Measurements from ENCODE around the gene NDC80.
A peak's percentile ranks its signal among the peaks of the same experiment; 100 is the strongest.
"Not testable (repeated sequence)": the region's sequence is repeated elsewhere in the genome, so short reads cannot be mapped to it uniquely, and the experiment has no call there.

The NDC80 gene

DNA sequence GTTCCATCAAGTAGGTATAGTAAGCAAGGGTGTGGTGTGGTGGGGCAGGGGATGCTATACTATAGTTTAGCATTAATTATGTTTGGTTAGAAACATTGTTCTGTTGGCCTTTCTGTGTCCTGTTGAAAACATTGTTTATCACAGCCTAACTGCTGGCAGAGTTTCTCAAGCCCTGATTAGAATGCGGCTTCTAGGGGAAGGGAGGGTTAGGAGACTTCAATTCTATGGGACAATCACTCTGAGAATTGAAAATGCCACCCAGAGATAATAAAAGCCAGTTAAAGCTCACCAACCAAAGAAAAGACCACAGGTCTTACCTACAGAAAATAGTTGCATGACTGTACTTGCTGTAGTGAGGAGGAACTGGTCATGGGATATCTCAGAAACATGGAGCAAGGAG lies 64.2 kb downstream of the NDC80 start:
- DNase-seq (ENCODE audit: low spot score in 2 of 2), result no peak
- no peak for ATAC-seq
- Mint-ChIP-seq H3K4me3 (peak overlapping the region; percentile 68), H3K27ac (peak overlapping the region; percentile 92), H3K36me3 (no peaks in the 10 kb centered on the region), H3K9me3 (peaks cover 3% of the 10 kb centered on the region), H3K4me1 (peaks cover 57% of the 10 kb centered on the region)

DNA sequence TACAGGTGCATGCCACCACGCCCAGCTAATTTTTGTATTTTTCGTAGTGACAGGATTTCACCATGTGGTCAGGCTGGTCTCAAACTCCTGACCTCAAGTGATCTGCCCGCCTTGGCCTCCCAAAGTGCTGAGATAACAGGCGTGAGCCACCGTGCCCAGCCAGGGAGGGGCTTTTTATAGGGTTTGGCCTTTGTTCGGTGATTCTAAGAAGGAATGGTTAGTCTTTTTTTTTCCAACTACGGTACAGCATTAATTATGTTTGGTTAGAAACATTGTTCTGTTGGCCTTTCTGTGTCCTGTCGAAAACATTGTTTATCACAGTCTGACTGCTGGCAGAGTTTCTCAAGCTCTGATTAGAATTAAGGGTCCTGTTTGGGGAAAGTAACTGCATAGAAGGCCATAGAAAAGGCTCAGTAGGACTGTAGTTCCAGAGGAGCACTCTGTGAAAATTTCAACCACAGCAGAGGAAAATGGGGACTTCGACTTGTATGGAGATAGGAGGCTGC lies 64.8 kb downstream of the NDC80 start:
- DNase-seq (ENCODE audit: low spot score in 2 of 2), result peak in 1 of 2 donors; percentile 48
- peak overlapping the region; percentile 92 for H3K27ac Mint-ChIP-seq
- ATAC-seq, result peak; percentile 19

DNA sequence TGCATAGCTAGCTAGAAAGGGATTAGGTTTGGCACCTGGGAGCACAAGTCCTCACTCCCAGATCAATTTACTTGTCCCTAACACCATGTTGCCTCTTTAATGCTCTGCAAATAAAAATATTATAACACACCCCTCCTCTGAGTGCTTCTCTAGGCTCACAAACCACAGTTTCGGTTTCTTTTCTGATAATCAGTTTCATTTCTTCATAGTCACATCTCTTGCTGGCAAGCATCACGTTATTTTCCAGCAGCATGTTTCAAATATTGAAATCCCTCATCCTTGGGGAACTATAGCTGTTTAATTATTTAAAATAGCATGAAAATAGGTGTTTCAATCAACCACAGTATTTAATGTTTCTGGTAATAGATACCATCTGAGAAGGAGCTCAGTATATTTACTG lies 70.3 kb downstream of the NDC80 start:
- peak overlapping the region; percentile 55 for H3K27ac Mint-ChIP-seq
- H3K4me1 Mint-ChIP-seq, result peaks cover 45% of the 10 kb centered on the region
- H3K9me3 Mint-ChIP-seq, result no peaks in the 10 kb centered on the region

More for the DNA sequence above, 64.8 kb downstream of the NDC80 start:
- Mint-ChIP-seq H3K4me1 (peaks cover 63% of the 10 kb centered on the region), H3K36me3 (no peaks in the 10 kb centered on the region), H3K9me3 (peaks cover under 1% of the 10 kb centered on the region), H3K4me3 (peak overlapping the region; percentile 68)

DNA sequence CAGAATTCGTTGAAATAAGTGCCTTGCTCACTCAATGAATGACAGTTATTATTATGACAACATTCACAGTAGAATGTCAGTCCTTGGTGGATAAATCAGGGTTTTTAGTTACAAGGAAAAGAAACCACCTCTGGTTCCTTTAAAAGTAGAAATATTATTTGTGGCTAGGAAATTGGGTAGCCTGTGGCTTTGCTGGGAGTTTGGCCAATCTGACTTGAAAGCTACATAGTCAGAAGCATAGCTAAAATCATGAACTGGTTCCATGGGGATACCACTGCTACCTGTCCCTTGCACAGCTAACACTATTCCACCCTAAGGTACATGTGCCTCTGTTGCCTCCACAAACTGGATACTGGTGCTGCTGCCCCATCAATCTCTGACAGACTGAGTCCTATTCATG lies 71.4 kb downstream of the NDC80 start:
- H3K36me3 Mint-ChIP-seq, result no peaks in the 10 kb centered on the region
- no peak for ATAC-seq
- no peak overlapping the region for H3K4me3 Mint-ChIP-seq
- DNase-seq (ENCODE audit: low spot score in 2 of 2), result no peak
- no peaks in the 10 kb centered on the region for H3K9me3 Mint-ChIP-seq
- no peak overlapping the region for H3K27ac Mint-ChIP-seq
- peaks cover 35% of the 10 kb centered on the region for H3K4me1 Mint-ChIP-seq

More for the DNA sequence above, 70.3 kb downstream of the NDC80 start:
- DNase-seq (ENCODE audit: low spot score in 2 of 2) (peak in 1 of 2 donors; percentile 46), ATAC-seq (peak; percentile 74)
- no peaks in the 10 kb centered on the region for H3K36me3 Mint-ChIP-seq
- H3K4me3 Mint-ChIP-seq, result peak overlapping the region; percentile 47

DNA sequence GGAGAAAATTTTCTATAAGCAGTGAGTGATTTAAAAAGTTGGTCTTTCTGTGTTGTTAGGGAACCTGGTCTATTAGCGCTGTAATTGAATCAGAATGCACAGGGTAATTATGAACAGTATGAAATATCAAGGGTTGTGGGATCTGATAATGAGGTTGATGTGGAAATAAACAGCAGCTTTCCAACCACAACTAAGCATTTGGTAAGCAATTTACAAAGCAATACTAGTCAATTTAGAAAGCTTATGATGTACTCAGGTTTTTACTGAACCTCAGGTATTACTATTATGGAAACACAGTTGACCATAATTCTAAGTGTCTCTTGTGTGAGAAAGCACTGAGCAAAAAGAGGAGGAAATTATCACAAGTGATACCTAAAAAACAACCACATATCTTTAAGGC lies 73.2 kb downstream of the NDC80 start:
- no peak overlapping the region for H3K4me3 Mint-ChIP-seq
- H3K36me3 Mint-ChIP-seq, result no peaks in the 10 kb centered on the region
- no peaks in the 10 kb centered on the region for H3K9me3 Mint-ChIP-seq
- peak; percentile 89 for ATAC-seq
- no peak overlapping the region for H3K27ac Mint-ChIP-seq
- H3K4me1 Mint-ChIP-seq, result peaks cover 22% of the 10 kb centered on the region
- DNase-seq (ENCODE audit: low spot score in 2 of 2), result peak in 1 of 2 donors; percentile 23

DNA sequence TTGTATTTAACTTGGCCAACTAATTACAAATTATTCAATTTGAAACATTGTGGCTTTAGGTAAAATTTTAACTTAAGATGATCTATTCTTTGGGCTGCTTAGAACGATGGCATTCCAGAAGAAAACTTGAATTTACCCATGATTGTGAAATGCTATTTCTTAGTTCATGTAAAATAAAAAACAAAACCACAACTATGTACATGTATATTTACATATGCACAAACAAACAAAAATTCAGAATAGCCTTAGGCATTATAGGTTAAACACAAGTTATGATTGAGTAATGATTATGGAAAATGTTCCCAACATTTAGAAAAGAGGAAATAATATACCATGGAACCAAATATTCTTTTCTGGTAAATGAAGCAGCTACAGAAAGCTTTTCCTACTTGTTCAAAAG lies 80.6 kb downstream of the NDC80 start:
- Mint-ChIP-seq H3K4me3 (no peak overlapping the region), H3K36me3 (peaks cover 13% of the 10 kb centered on the region), H3K27ac (no peak overlapping the region), H3K9me3 (no peaks in the 10 kb centered on the region), H3K4me1 (peaks cover 7% of the 10 kb centered on the region)
- ATAC-seq, result no peak
- no peak for DNase-seq (ENCODE audit: low spot score in 2 of 2)

DNA sequence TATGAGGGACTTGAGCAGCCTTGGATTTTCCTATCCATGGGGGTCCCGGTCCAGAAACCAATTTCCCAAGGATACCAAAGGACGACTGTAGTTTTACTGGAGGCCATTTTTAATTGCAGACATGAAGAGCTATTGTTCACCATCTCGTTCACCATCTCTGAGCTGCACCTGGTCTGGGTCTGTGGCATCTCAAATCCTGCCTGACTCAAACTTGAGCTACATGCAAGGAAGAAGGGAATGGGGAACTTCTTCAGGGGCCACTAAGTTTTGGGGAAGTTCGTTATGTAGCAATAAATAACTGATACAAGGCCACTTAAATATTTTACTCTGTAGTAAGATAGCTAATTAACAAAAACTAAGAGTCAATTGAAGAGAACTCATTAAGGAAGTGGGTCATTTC lies 82.1 kb downstream of the NDC80 start:
- ATAC-seq (no peak), DNase-seq (ENCODE audit: low spot score in 2 of 2) (no peak)
- Mint-ChIP-seq H3K36me3 (peaks cover 23% of the 10 kb centered on the region), H3K27ac (no peak overlapping the region), H3K9me3 (no peaks in the 10 kb centered on the region), H3K4me3 (no peak overlapping the region), H3K4me1 (peaks cover 14% of the 10 kb centered on the region)

DNA sequence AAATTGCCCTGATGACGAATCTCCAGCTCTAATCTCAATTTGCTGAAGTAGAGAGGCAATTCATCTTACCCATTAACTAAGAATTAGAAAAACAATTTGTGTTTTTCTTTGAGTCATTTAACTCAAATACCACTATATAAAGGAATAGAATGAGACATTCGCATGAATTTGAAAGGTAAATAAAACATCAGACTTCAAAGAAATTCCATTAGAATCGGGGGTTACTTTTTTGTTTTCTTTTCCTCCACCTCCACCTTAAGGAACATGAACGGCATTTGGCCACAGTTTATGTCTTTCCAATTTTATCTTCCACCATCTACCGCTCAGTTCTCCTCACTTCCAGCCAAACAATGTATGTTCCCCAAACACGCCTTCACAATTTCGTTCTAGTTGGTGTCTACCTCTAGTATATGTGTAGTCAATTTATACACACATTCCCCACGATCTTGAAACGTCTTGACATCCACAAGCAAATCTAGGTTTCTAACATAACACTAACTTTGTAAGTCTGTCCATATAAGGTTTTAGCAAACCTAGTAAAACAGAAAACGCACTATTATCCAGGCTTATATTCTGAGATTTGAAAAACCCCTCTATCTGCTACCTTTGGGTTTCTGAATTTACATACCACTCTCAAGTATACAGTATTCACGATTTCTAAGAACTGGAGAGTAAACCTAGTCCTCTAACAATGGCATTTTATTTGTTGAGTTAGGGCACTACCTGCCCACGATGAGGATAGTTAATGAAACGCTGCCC lies 83.0 kb downstream of the NDC80 start:
- Mint-ChIP-seq H3K9me3 (no peaks in the 10 kb centered on the region), H3K4me1 (peaks cover 19% of the 10 kb centered on the region), H3K4me3 (peak overlapping the region; percentile 87), H3K27ac (peak overlapping the region; percentile 94), H3K36me3 (peaks cover 32% of the 10 kb centered on the region)
- ATAC-seq, result no peak
- no peak for DNase-seq (ENCODE audit: low spot score in 2 of 2)

DNA sequence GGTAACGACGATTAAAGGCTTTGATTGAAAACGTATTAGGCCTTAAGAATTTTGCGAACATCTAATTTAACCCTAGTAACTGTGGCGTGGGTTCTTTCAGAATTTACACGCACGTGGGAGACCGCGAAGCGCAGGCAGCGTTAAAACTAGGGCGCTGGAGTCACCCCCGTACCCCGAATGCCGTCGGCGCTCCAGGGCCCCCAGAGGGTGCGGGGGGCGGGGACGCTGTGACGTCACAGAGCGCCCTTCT lies 83.5 kb downstream of the NDC80 start:
- Mint-ChIP-seq H3K36me3 (peaks cover 37% of the 10 kb centered on the region), H3K9me3 (no peaks in the 10 kb centered on the region), H3K4me1 (peaks cover 22% of the 10 kb centered on the region), H3K4me3 (peak overlapping the region; percentile 87), H3K27ac (peak overlapping the region; percentile 94)
- DNase-seq (ENCODE audit: low spot score in 2 of 2) (no peak), ATAC-seq (peak; percentile 56)

DNA sequence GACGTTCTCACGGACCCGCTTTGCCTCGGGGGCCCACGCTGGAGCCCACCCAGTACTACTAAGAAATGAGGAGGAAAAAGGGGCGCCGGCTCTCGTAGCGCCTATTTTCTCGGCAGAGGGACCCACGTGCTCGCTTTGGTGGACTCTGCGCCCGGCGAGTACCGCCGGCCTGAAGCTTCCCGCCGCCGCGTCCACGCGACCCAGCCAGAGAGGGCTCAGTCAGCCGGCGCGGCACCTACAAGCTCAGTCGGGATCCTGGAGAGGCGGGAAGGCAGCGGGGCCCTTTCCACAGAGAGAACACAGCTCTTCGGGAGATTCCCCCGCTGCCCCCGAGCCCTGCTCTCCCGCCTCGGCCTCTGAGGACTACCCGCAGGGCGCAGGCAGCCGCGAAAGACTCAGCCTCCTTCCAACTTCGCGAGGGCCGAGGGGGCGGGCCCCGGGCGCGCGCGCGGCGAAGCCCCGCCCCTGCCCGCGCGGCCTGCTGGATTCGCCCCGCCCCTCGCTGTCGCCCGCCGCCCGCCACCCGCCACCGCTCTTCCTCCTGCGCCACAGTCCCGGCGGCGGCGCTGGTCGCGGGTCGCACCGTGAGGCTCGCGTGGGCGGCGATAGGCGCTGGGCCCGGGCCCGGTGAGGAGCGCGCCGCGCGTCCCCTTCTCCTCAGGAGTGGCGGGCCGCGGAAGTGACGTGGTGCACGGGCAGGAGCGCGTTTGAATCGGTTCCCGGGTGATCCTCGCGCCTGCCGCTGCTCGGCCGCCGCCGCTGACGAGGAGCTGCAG lies 84.0 kb downstream of the NDC80 start, which contains the start of gene SMCHD1:
SMCHD1 (plus strand) TSS at position 549 of the 776 bp plus-strand sequence. CDS start 350 bp downstream, outside the sequence.
- Mint-ChIP-seq H3K27ac (peak within 1 kb of the TSS; percentile 94), H3K4me1 (peaks cover 22% of the 10 kb centered on the region), H3K36me3 (peaks cover 40% of the 10 kb centered on the region), H3K4me3 (peak within 1 kb of the TSS; percentile 87), H3K9me3 (no peaks in the 10 kb centered on the region)
- ATAC-seq, result peak; percentile 88
- DNase-seq (ENCODE audit: low spot score in 2 of 2), result peak; percentile 92 to 95

DNA sequence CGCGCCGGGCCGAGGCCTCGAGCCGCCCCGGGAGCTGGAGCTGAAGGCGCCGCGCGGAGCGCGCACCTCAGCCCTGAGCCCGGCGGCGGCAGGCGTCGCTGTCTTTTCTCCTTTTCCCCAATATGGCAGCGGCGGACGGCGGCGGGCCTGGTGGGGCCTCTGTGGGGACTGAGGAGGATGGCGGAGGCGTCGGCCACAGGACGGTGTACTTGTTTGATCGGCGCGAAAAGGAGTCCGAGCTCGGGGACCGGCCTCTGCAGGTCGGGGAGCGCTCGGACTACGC lies 84.5 kb downstream of the NDC80 start:
- no peaks in the 10 kb centered on the region for H3K9me3 Mint-ChIP-seq
- H3K4me3 Mint-ChIP-seq, result peak overlapping the region; percentile 87
- peak overlapping the region; percentile 94 for H3K27ac Mint-ChIP-seq
- no peak for DNase-seq (ENCODE audit: low spot score in 2 of 2)
- peaks cover 45% of the 10 kb centered on the region for H3K36me3 Mint-ChIP-seq
- peak; percentile 53 for ATAC-seq
- peaks cover 25% of the 10 kb centered on the region for H3K4me1 Mint-ChIP-seq

DNA sequence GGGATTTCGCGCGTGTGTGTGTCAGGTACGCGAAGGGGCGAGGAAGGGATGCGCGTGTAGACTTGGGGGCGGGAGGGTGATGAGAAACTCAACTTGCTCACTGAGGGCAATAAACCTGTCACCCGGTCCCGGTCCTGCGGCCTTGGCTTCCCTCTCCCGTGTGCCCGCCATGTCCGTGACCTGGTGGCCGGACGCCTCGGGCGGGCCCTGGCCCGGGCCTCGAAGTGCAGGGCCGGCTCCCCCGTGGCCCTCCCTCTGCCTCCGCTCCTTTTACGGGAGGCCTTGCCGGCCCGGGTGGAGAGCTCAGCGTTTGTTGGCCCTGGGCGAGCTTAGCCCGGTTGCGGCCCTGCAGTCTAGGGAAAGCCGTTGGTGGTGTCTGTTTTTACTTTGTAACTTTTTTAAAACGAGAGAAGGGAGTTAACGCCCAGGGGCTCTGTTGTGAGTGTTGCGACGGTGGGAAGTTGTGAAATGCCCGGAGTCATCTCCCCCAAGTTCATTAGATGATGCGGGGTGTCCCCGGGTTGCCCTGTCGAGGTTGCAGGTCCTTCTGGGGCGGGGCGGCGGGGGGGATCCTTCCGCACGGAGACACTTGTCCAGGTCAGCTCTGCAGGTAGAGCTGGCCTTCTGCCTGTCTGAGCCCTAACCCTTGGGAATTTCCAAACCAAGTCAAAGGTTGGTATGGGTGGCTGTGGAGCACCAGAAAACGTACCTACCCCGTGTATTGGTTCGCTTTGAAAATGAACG lies 85.1 kb downstream of the NDC80 start:
- Mint-ChIP-seq H3K36me3 (peaks cover 46% of the 10 kb centered on the region), H3K4me1 (peaks cover 31% of the 10 kb centered on the region), H3K4me3 (peak overlapping the region; percentile 87), H3K9me3 (no peaks in the 10 kb centered on the region), H3K27ac (peak overlapping the region; percentile 94)
- DNase-seq (ENCODE audit: low spot score in 2 of 2) (peak in 1 of 2 donors; percentile 87), ATAC-seq (peak; percentile 23)

DNA sequence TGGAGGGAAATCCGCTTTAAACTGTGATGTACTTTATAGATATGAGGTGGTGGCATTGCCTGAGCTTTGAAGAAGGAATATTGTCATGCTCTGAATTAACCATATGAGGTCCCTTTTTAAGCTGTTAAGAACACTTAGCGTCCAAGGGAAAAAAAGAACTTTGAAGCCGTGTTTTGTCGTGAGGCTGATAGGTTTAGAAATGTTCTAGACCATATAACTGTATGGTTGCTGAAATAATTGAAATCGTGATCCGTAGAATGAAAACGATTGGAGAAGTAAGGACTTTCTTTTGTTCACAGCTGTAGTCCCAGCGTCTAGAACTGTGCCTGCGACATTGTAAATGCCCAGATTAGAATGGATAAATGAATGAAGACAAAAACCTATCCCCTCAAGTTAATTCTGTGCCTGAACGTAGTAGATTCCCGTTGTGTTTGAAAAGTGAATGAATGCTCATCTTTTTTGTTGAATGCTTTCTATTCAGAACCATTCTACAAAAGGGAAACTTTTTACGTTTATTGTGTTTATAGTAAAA lies 85.7 kb downstream of the NDC80 start:
- Mint-ChIP-seq H3K4me1 (peaks cover 34% of the 10 kb centered on the region), H3K9me3 (no peaks in the 10 kb centered on the region), H3K4me3 (peak overlapping the region; percentile 87), H3K36me3 (peaks cover 51% of the 10 kb centered on the region), H3K27ac (peak overlapping the region; percentile 94)
- ATAC-seq, result no peak
- DNase-seq (ENCODE audit: low spot score in 2 of 2), result no peak

DNA sequence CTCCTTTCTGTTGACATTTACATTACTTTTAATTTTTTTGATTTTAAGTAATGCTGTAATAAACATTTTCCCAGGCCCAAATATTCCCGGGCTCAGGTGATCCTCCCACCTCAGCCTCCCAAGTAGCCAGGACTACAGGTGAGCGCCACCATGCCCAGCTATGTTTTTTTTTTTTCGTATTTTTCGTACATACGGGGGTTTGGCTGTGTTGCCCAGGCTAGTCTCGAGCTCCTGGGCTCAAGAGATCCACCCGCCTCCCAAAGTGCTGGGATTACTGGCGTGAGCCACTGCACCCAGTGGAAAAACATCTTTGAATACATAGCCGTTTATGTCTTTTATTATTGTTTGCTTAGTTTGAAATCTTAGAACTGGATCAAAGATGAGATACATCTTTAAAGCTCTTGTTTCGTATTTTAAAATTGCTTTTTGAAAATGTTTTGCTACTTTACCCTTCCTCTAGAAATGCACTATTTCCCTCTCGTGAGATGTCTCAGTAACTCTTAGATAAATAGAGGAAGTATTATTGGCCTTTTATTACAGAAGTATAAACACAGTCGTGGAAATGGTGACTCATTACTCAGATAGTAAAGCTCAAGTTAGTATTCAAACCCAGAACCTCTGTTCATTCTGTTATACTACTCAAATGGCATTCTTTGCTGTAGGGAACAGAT lies 86.6 kb downstream of the NDC80 start:
- Mint-ChIP-seq H3K36me3 (peaks cover 59% of the 10 kb centered on the region), H3K27ac (peak overlapping the region; percentile 94), H3K9me3 (no peaks in the 10 kb centered on the region), H3K4me3 (peak overlapping the region; percentile 87), H3K4me1 (peaks cover 40% of the 10 kb centered on the region)
- ATAC-seq (no peak), DNase-seq (ENCODE audit: low spot score in 2 of 2) (no peak)

DNA sequence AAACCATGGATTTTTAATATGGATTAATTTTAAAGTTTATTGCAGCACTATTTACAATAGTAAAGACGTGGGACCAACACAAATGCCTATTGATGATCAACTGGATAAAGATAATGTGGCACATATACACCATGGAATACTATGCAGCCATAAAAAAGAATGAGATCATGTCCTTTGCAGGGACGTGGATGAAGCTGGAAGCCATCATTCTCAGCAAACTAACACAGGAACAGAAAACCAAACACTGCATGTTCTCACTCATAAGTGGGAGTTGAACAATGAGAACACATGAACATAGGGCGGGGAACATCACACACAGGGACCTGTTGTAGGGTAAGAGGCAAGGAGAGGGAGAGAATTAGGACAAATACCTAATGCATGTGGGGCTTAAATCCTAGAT lies 89.5 kb downstream of the NDC80 start:
- ATAC-seq; DNase-seq (ENCODE audit: low spot score in 2 of 2); H3K27ac Mint-ChIP-seq; H3K9me3 Mint-ChIP-seq; H3K4me3 Mint-ChIP-seq: not testable (repeated sequence)
- Mint-ChIP-seq H3K4me1 (peaks cover 61% of the 10 kb centered on the region), H3K36me3 (peaks cover 77% of the 10 kb centered on the region)
